ENCODE results near the gene THSD4. TPM values are rescaled to one million over a fixed set of nuclear protein-coding genes. Genes with fewer than 3 reads are reported as not detected.

THSD4 gene
- total and polyA plus RNA-seq, 2 of the 8 experiments (the other 6 are each of a cell fraction or from before 2014, with no cell fraction given), result 2.5 to 6.2 TPM

DNA sequence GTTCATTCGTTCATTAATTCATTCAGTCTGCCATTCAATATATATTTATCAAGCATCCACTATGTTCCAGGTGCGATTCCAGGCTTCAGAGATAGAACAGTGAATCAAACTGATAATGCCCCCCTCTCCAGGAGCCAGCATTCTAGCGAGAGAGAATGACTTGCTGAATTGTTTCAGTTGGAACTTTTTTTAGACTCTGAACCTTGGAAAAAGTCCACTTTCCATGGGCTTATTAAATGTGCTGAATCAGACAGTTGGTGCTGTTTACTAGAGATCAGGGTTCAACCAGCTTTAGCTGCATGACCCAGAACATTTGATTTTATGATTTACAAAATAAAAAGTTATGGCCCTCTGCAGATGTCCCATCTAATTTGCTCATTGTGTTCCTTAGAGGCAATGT lies 213.2 kb downstream of the THSD4 start:
- Histone ChIP-seq H3K4me3 (ENCODE audit: extremely low read depth in 1 of 4, insufficient read depth in 2 of 4, low read depth in 3 of 4, low read length in 4 of 4) (no peak overlapping the region), H3K18ac (ENCODE audit: extremely low read depth, low read length) (no peak overlapping the region), H4K20me1 (replicated peaks in 1 of 2; ENCODE audit: control insufficient read depth in 1 of 2, insufficient read depth in 2 of 2, low read length in 2 of 2) (no peaks in the 10 kb centered on the region), H3K4me1 (replicated peaks in 1 of 4; ENCODE audit: control insufficient read depth in 3 of 4, insufficient read depth in 4 of 4, low read length in 3 of 4) (peaks cover 0 to 4% (median 1%) of the 10 kb centered on the region in 4 experiments; a peak in 3 of 7 replicates), H4K5ac (ENCODE audit: insufficient read length, low read depth, low read length) (no peak overlapping the region), H2BK5ac (ENCODE audit: low read depth, low read length) (no peak overlapping the region), H2AK5ac (ENCODE audit: low read depth, low read length) (no peak overlapping the region), H3K27ac (ENCODE audit: low read depth, low read length) (no peak overlapping the region), H2BK20ac (ENCODE audit: low read length) (no peak overlapping the region), H2BK15ac (ENCODE audit: low read length) (no peak overlapping the region), H3K14ac (ENCODE audit: insufficient read length) (no peak overlapping the region), H3K9me3 (ENCODE audit: insufficient read depth in 2 of 2, low read depth in 1 of 2, low read length in 1 of 2) (no peaks in the 10 kb centered on the region), H3K79me2 (ENCODE audit: control insufficient read depth in 1 of 2, insufficient read depth in 2 of 2, low read length in 2 of 2) (no peaks in the 10 kb centered on the region), H4K8ac (ENCODE audit: extremely low read depth, insufficient read depth, low read length) (no peak overlapping the region), H3K23ac (ENCODE audit: insufficient read length) (no peak overlapping the region), H3K9ac (replicated peaks in 1 of 4; ENCODE audit: extremely low read depth in 1 of 4, low read depth in 3 of 4, low read length in 3 of 4) (no peak overlapping the region), H2BK12ac (ENCODE audit: low read depth, low read length) (no peak overlapping the region), H3K79me1 (ENCODE audit: low read depth, low read length) (no peaks in the 10 kb centered on the region), H2AFZ (ENCODE audit: low read length) (no peak overlapping the region), H3K4me2 (ENCODE audit: insufficient read depth in 1 of 2, low read depth in 2 of 2, low read length in 2 of 2) (no peak overlapping the region), H3K23me2 (ENCODE audit: low read depth, low read length) (no peaks in the 10 kb centered on the region), H3K4ac (replicated peaks; ENCODE audit: insufficient read length, low read depth, low read length) (no peak overlapping the region), H3K27me3 (replicated peaks in 1 of 4; ENCODE audit: control insufficient read depth in 3 of 4, extremely low read depth in 1 of 4, insufficient read depth in 3 of 4, low read length in 3 of 4) (no peaks in the 10 kb centered on the region), H4K91ac (replicated peaks; ENCODE audit: insufficient read length, low read length) (no peak overlapping the region), H3K56ac (replicated peaks; ENCODE audit: insufficient read length, low read depth, low read length) (no peak overlapping the region), H3K36me3 (ENCODE audit: control insufficient read depth in 2 of 4, insufficient read depth in 4 of 4, low read length in 3 of 4) (no peaks in the 10 kb centered on the region), H2BK120ac (replicated peaks; ENCODE audit: low read depth, low read length) (no peak overlapping the region)
- no peak for FAIRE-seq
- CTCF ChIA-PET (ENCODE audit: partially characterized antibody), result no interaction called here
- POLR2A ChIA-PET (ENCODE audit: partially characterized antibody), result interaction anchor here (1.2 kb wide), 1 partner anchor 9 kb away, joined by 4 read pairs; no protein-coding TSS in a partner anchor
- no peak for DNase-seq (ENCODE audit: low read depth in 1 of 2, low spot score in 2 of 2)
- 85% methylated on average over 3 of the region's 3 CpGs; no CpG with 5 or more reads in 1 of the 2 experiments for WGBS, 2 experiments (ENCODE audit: extremely low coverage in 1 of 2, insufficient coverage in 1 of 2, insufficient read length in 1 of 2, insufficient replicate concordance in 2 of 2, low coverage in 1 of 2, low lambda C conversion rate in 2 of 2, missing lambda C conversion rate in 1 of 2)
- no peak for TF ChIP-seq EP300 (IDR thresholded peaks at IDR 0.05; ENCODE audit: borderline replicate concordance in 1 of 2, low read depth in 2 of 2, low read length in 2 of 2)
- TF ChIP-seq, protein P1, sequence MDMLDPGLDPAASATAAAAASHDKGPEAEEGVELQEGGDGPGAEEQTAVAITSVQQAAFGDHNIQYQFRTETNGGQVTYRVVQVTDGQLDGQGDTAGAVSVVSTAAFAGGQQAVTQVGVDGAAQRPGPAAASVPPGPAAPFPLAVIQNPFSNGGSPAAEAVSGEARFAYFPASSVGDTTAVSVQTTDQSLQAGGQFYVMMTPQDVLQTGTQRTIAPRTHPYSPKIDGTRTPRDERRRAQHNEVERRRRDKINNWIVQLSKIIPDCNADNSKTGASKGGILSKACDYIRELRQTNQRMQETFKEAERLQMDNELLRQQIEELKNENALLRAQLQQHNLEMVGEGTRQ (IDR thresholded peaks at IDR 0.05; ENCODE audit: low read length), result no peak
- no peak for TF ChIP-seq RFX5 (IDR thresholded peaks at IDR 0.05; ENCODE audit: borderline replicate concordance, low read depth, low read length)
- no peak for TF ChIP-seq TAF7 (optimal IDR thresholded peaks at IDR 0.05; ENCODE audit: borderline replicate concordance, low read depth, low read length)
- no peak for TF ChIP-seq HDAC6 (IDR thresholded peaks at IDR 0.05; ENCODE audit: low read depth, low read length)
- TF ChIP-seq POU5F1 (IDR thresholded peaks at IDR 0.05; ENCODE audit: low read depth, low read length), result no peak
- TF ChIP-seq SIX5 (IDR thresholded peaks at IDR 0.05; ENCODE audit: low read depth, low read length), result no peak
- no peak for TF ChIP-seq CEBPB (IDR thresholded peaks at IDR 0.05; ENCODE audit: low read depth, low read length)
- TF ChIP-seq TBP (IDR thresholded peaks at IDR 0.05; ENCODE audit: low read depth, low read length), result no peak
- no peak for TF ChIP-seq SIRT6 (IDR thresholded peaks at IDR 0.05; ENCODE audit: low read length)
- TF ChIP-seq, protein P2, sequence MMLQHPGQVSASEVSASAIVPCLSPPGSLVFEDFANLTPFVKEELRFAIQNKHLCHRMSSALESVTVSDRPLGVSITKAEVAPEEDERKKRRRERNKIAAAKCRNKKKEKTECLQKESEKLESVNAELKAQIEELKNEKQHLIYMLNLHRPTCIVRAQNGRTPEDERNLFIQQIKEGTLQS (IDR thresholded peaks at IDR 0.05; ENCODE audit: insufficient read depth, low read depth, low read length), result no peak
- no peak for TF ChIP-seq TEAD4 (IDR thresholded peaks at IDR 0.05; ENCODE audit: low read depth, low read length)
- TF ChIP-seq YY1 (IDR thresholded peaks at IDR 0.05; ENCODE audit: low read depth, low read length), result no peak
- TF ChIP-seq BACH1 (IDR thresholded peaks at IDR 0.05; ENCODE audit: low read length), result no peak

Measured in H1 (cell line).